Nephron progenitor cell (in vitro differentiated cells): ENCODE measurements around the gene ADCY10.

Experiments used
- DNase-seq: peaks from one replicate; pipeline ENCODE4 v3.0.0; 2021
- H3K27ac Mint-ChIP-seq: 2 replicates; pipeline ENCODE4 v1.8.0; 2021; ENCODE audit warnings: mild to moderate bottlenecking, moderate library complexity, mixed read lengths
- H3K27me3 Mint-ChIP-seq: 2 replicates; pipeline ENCODE4 v1.8.0; 2021; ENCODE audit warnings: mild to moderate bottlenecking, low read depth, mixed read lengths; ENCODE audit not compliant: poor library complexity
- H3K36me3 Mint-ChIP-seq: 2 replicates; pipeline ENCODE4 v1.8.0; 2021; ENCODE audit warnings: low read depth, mixed read lengths
- H3K4me1 Mint-ChIP-seq: 2 replicates; pipeline ENCODE4 v1.8.0; 2021; ENCODE audit warnings: mixed read lengths
- H3K4me3 Mint-ChIP-seq: 2 replicates; pipeline ENCODE4 v1.8.0; 2021; ENCODE audit warnings: mild to moderate bottlenecking, moderate library complexity, mixed read lengths
- H3K9me3 Mint-ChIP-seq: 2 replicates; pipeline ENCODE4 v1.8.0; 2021; ENCODE audit warnings: mild to moderate bottlenecking, moderate library complexity, mixed read lengths
- TF ChIP-seq, protein P1 (sequence below): fragments of 200-600 bp; sonication (generic); IDR thresholded peaks from 2 replicates; pipeline ENCODE4 v1.5.0; 2021; ENCODE audit warnings: antibody characterized with exemption

The ADCY10 gene

DNA sequence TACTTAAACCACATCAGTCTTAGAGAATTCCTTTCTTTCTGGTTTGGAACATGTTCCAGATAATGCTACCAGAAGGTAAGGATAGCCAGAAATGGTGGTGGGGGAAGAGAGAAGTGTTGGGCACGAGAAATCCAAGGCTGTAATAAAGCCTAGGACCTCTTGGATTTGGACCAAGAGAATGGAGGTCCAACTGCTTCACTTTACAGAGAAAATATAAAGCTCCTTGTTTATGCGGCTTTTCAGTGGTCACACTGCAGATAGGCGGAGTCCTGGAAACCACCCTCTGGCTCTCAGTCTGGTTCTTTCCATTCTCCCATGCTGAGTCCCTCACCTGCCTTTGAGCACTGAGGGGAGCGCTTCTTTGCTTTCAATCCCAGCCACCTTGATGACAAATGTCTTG, 87.8 kb downstream of the ADCY10 start:
- H3K27ac Mint-ChIP-seq = no peak overlapping the region
- TF ChIP-seq, protein P1, sequence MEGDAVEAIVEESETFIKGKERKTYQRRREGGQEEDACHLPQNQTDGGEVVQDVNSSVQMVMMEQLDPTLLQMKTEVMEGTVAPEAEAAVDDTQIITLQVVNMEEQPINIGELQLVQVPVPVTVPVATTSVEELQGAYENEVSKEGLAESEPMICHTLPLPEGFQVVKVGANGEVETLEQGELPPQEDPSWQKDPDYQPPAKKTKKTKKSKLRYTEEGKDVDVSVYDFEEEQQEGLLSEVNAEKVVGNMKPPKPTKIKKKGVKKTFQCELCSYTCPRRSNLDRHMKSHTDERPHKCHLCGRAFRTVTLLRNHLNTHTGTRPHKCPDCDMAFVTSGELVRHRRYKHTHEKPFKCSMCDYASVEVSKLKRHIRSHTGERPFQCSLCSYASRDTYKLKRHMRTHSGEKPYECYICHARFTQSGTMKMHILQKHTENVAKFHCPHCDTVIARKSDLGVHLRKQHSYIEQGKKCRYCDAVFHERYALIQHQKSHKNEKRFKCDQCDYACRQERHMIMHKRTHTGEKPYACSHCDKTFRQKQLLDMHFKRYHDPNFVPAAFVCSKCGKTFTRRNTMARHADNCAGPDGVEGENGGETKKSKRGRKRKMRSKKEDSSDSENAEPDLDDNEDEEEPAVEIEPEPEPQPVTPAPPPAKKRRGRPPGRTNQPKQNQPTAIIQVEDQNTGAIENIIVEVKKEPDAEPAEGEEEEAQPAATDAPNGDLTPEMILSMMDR = no peak
- no peaks in the 10 kb centered on the region for H3K4me1 Mint-ChIP-seq
- DNase-seq = no peak
- H3K9me3 Mint-ChIP-seq = no peaks in the 10 kb centered on the region
- H3K27me3 Mint-ChIP-seq = peaks cover 19% of the 10 kb centered on the region
- no peak overlapping the region for H3K4me3 Mint-ChIP-seq
- no peaks in the 10 kb centered on the region for H3K36me3 Mint-ChIP-seq

GRCh38 chr1:167825419-167826079, 88.4 kb downstream of the ADCY10 start:
- no peak overlapping the region for H3K4me3 Mint-ChIP-seq
- no peaks in the 10 kb centered on the region for H3K36me3 Mint-ChIP-seq
- H3K9me3 Mint-ChIP-seq = no peaks in the 10 kb centered on the region
- no peaks in the 10 kb centered on the region for H3K4me1 Mint-ChIP-seq
- TF ChIP-seq, protein P1 = no peak
- H3K27me3 Mint-ChIP-seq = peaks cover 20% of the 10 kb centered on the region
- DNase-seq = no peak
- peak overlapping the region; percentile 61 for H3K27ac Mint-ChIP-seq

- H3K4me1 Mint-ChIP-seq = peaks cover 7% of the 10 kb centered on the region
Measured at GRCh38 chr1:167824163-167824794, 89.7 kb downstream of the ADCY10 start.

DNA sequence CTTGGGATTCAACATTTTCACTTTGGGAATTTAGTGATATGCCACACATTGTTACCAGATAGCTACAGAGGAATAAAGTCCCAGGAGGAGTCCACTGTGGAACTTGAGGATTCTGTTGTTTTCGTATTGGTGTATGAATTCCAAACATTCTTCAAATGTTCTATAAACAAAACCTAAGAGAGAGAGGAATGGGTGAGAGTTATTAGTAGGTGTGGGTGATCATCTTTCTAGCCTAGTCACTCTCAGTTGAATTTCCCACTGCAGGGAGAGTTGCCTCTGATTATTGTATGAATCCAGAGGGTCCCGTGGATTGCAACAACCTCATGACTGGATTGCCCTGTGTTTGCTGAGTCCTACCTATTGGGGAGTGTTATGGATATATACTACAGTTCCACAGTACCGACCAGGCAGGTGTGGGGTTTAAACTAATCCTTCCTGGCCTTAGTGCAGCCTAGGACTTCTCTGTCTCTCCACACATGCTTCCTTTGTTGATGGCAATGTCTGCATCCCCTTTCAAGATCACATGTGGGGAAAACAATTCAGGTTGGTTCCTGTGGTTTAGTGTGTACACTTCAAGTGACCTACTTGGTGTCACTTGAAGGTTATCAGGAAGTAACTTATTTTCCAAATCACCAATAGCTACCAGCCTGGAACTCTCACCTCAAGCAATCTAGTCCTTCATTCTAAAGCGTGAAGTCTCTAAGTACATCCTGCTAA, 91.8 kb downstream of the ADCY10 start:
- Mint-ChIP-seq H3K36me3 (peaks cover 5% of the 10 kb centered on the region), H3K4me1 (peaks cover 7% of the 10 kb centered on the region), H3K27ac (no peak overlapping the region), H3K9me3 (peaks cover 3% of the 10 kb centered on the region), H3K27me3 (peaks cover 17% of the 10 kb centered on the region), H3K4me3 (no peak overlapping the region)
- TF ChIP-seq, protein P1 = no peak
- no peak for DNase-seq

More at GRCh38 chr1:167824163-167824794, 89.7 kb downstream of the ADCY10 start:
- Mint-ChIP-seq H3K9me3 (peaks cover 3% of the 10 kb centered on the region), H3K27ac (no peak overlapping the region), H3K27me3 (peaks cover 17% of the 10 kb centered on the region), H3K4me3 (no peak overlapping the region), H3K36me3 (peaks cover 5% of the 10 kb centered on the region)
- no peak for DNase-seq
- TF ChIP-seq, protein P1 = no peak

GRCh38 chr1:167821356-167821685, 92.6 kb downstream of the ADCY10 start:
- peaks cover 5% of the 10 kb centered on the region for H3K36me3 Mint-ChIP-seq
- H3K27ac Mint-ChIP-seq = no peak overlapping the region
- H3K4me3 Mint-ChIP-seq = no peak overlapping the region
- H3K27me3 Mint-ChIP-seq = peaks cover 17% of the 10 kb centered on the region
- peaks cover 8% of the 10 kb centered on the region for H3K9me3 Mint-ChIP-seq
- TF ChIP-seq, protein P1 = no peak
- peaks cover 7% of the 10 kb centered on the region for H3K4me1 Mint-ChIP-seq
- no peak for DNase-seq
